Panc1 (cell line): ENCODE results near the gene TGFBRAP1. TPM values are rescaled to one million over a fixed set of nuclear protein-coding genes. Genes with fewer than 3 reads are reported as not detected.

Experiments
- ATAC-seq: fragments of 200-7000 bp; cut with Tn5 transposase; 2 replicates; pipeline ENCODE4 v1.9.1; 2020; ENCODE audit warnings: mild to moderate bottlenecking, moderate library complexity
- BruUV-seq: library from RNA; stranded (reverse); fragments of 400-500 nt; replicated peaks from 2 replicates; lab custom pipeline; 2021; lab: Mats Ljungman, UMichigan
- CTCF ChIA-PET: fragments of 300-600 bp; sonication (Branson Sonifier 250); formaldehyde crosslinking; loops from one replicate; lab custom pipeline; 2022; ENCODE audit warnings: antibody characterized with exemption; lab: Charles Lee
- POLR2A ChIA-PET: fragments of 300-600 bp; sonication (Branson Sonifier 250); formaldehyde crosslinking; loops from one replicate; lab custom pipeline; 2022; ENCODE audit warnings: antibody characterized with exemption; lab: Charles Lee
- DNase-seq: peaks from one replicate; pipeline ENCODE4 v3.0.0-alpha.2; 2010; ENCODE audit warnings: low read depth, low spot score
- H3K27ac ChIP-seq: 2 replicates; pipeline ENCODE4 v1.5.1; 2011; ENCODE audit warnings: mild to moderate bottlenecking, low read length, inconsistent platforms
- H3K27me3 ChIP-seq: fragments of 200-500 bp; sonication (Bioruptor generic); 2 replicates; pipeline ENCODE4 v1.6.0; 2014; ENCODE audit warnings: low read length, inconsistent platforms; ENCODE audit not compliant: control insufficient read depth, insufficient read depth
- H3K36me3 ChIP-seq: fragments of 200-500 bp; sonication (Bioruptor generic); 2 replicates; pipeline ENCODE4 v1.5.1; 2014; ENCODE audit warnings: inconsistent platforms, mild to moderate bottlenecking, low read length, moderate library complexity; ENCODE audit not compliant: control insufficient read depth, insufficient read depth
- H3K4me1 ChIP-seq: 2 replicates; pipeline ENCODE4 v1.5.1; 2011; ENCODE audit warnings: inconsistent platforms, mild to moderate bottlenecking, low read length, moderate library complexity; ENCODE audit not compliant: control insufficient read depth, insufficient read depth
- H3K4me3 ChIP-seq, 2 experiments: 2 replicates each; pipeline ENCODE4 v1.5.1; 2011 to 2012; ENCODE audit warnings: low read depth in 2 of 2, low read length in 2 of 2, mild to moderate bottlenecking in 2 of 2, inconsistent platforms in 1 of 2, moderate library complexity in 1 of 2
- H3K9me3 ChIP-seq: fragments of 200-500 bp; sonication (Bioruptor generic); 2 replicates; pipeline ENCODE4 v1.5.1; 2014; ENCODE audit warnings: low read depth, mild to moderate bottlenecking, inconsistent platforms, low read length, moderate library complexity; ENCODE audit not compliant: control insufficient read depth, insufficient read depth
- CTCF ChIP-seq: fragments of 450-650 bp; IDR thresholded peaks from 2 replicates; pipeline ENCODE4 v1.5.1; 2017; ENCODE audit warnings: mild to moderate bottlenecking
- POLR2AphosphoS5 ChIP-seq: IDR thresholded peaks from 2 replicates; pipeline ENCODE4 v1.6.1; 2012; ENCODE audit warnings: mild to moderate bottlenecking, low read depth, low read length, moderate library complexity
- REST ChIP-seq, 2 experiments: IDR thresholded peaks; 2 replicates each; pipeline ENCODE4 v1.6.1; 2011 to 2012; ENCODE audit warnings: low read depth in 2 of 2, control low read depth in 1 of 2, low read length in 1 of 2, mild to moderate bottlenecking in 1 of 2, moderate library complexity in 1 of 2; ENCODE audit not compliant: insufficient read depth in 1 of 2
- SIN3A ChIP-seq: IDR thresholded peaks from 2 replicates; pipeline ENCODE4 v1.6.1; 2012; ENCODE audit warnings: low read depth, mild to moderate bottlenecking, low read length, moderate library complexity, borderline replicate concordance; ENCODE audit not compliant: insufficient read depth
- TCF7L2 ChIP-seq: IDR thresholded peaks from 2 replicates; pipeline ENCODE4 v1.6.1; 2011; ENCODE audit warnings: mild to moderate bottlenecking, low read depth, low read length, inconsistent platforms
- in situ Hi-C: cut with HindIII; loops from 2 replicates; pipeline ENCODE4 v1.10.0; 2016; ENCODE audit warnings: low sequenced_read_pairs, low pct_unique_long_range_greater_than_20kb
- intact Hi-C: fragments of 100-400 bp; cut with micrococcal nuclease; formaldehyde crosslinking; loops from one replicate; pipeline ENCODE4 v1.10.0; 2022; ENCODE audit not compliant: unreplicated experiment
- total RNA-seq: library from RNA; stranded (reverse); gene quantifications from one replicate; pipeline ENCODE4 v1.2.1, GENCODE V29; 2021; ENCODE audit not compliant: unreplicated experiment

TGFBRAP1 gene
- total RNA-seq, 1 experiment from 2014 or later, result 32.7 TPM

DNA sequence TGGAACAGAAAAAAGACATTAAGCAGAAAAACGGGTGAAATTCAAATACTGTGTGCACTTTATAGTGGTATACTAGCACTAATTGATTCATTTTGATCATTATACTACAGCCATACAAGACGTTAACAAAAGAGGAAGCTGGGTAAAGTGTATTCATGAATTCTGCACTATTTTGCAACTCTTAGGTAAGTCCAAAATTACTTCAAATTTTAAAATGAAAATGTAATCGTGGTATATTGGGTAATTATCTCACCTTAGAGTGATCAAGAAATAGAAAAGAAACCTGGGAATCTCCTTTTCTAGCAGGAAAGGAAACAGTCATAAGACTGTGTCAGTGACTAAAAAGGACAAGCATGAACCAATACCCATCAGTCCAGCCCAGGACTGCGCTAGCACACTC, 5.4 kb downstream of the TGFBRAP1 start:
- TF ChIP-seq POLR2AphosphoS5, result no peak
- no peak for TF ChIP-seq SIN3A
- no peak for TF ChIP-seq TCF7L2
- TF ChIP-seq REST (IDR thresholded peaks at IDR 0.05; ENCODE audit: insufficient read depth in 1 of 2, low read depth in 2 of 2, low read length in 1 of 2), result no peak
- no peak for TF ChIP-seq CTCF
- intact Hi-C loops, result no loop called here
- H3K27ac ChIP-seq, result no peak overlapping the region
- in situ Hi-C loops, result no loop called here
- POLR2A ChIA-PET, result no interaction called here
- H3K4me3 ChIP-seq, result no peak overlapping the region
- BruUV-seq, result no TSS peak
- H3K9me3 ChIP-seq, result no peaks in the 10 kb centered on the region
- ATAC-seq (no peak), DNase-seq (no peak)
- CTCF ChIA-PET, result interaction anchor here (0.6 kb wide), 1 partner anchor 66 kb away, joined by 3 read pairs; no protein-coding TSS in a partner anchor
- H3K36me3 ChIP-seq, result no peaks in the 10 kb centered on the region
- no peaks in the 10 kb centered on the region for H3K27me3 ChIP-seq
- peaks cover 29% of the 10 kb centered on the region for H3K4me1 ChIP-seq

- no peaks in the 10 kb centered on the region for H3K9me3 ChIP-seq
- TF ChIP-seq TCF7L2 (no peak), CTCF (no peak), REST (IDR thresholded peaks at IDR 0.05; ENCODE audit: insufficient read depth in 1 of 2, low read depth in 2 of 2, low read length in 1 of 2) (no peak)
- POLR2A ChIA-PET, result no interaction called here
- CTCF ChIA-PET, result no interaction called here
- BruUV-seq, result no TSS peak
- no peak overlapping the region for H3K27ac ChIP-seq
- peaks cover 24% of the 10 kb centered on the region for H3K4me1 ChIP-seq
- H3K36me3 ChIP-seq, result no peaks in the 10 kb centered on the region
- ATAC-seq (no peak), DNase-seq (no peak)
- H3K27me3 ChIP-seq, result no peaks in the 10 kb centered on the region
- in situ Hi-C loops (no loop called here), intact Hi-C loops (no loop called here)
- no peak overlapping the region for H3K4me3 ChIP-seq
Observed at GRCh38 chr2:105323111-105323510, 6.4 kb downstream of the TGFBRAP1 start.
